ENCODE measurements around the gene TGFBRAP1. TPM values are rescaled to one million over a fixed set of nuclear protein-coding genes. Genes with fewer than 3 reads are reported as not detected.

The TGFBRAP1 gene
- total and polyA plus RNA-seq, 9 donors: 7.2 to 19.1 (median 16.4) TPM

- TF ChIP-seq EP300 (IDR thresholded peaks at IDR 0.05): no peak
- intact Hi-C loops (cut with DNase I): loop anchor here in 1 of 4 donors (2.0 kb wide), 1 partner anchor 42 kb away; no protein-coding TSS in a partner anchor
- Histone ChIP-seq H3K27me3 (no peaks in the 10 kb centered on the region), H3K27ac (no peak overlapping the region), H3K4me1 (ENCODE audit: insufficient read depth) (no peaks in the 10 kb centered on the region), H3K36me3 (no peaks in the 10 kb centered on the region), H3K4me3 (no peak overlapping the region), H3K9me3 (no peaks in the 10 kb centered on the region)
- no peak for DNase-seq
- WGBS, 3 donors: 47 to 70% (median 63%) methylated on average over 3 of the region's 3 CpGs
These were observed 85.1 kb downstream of the TGFBRAP1 start for GRCh38 chr2:105244451-105244850.

- intact Hi-C loops (cut with DNase I): loop anchor here in 1 of 4 donors (2.0 kb wide), 1 partner anchor 43 kb away; no protein-coding TSS in a partner anchor
These were observed 85.6 kb downstream of the TGFBRAP1 start for GRCh38 chr2:105243961-105244360.

GRCh38 chr2:105242286-105242993, 87.1 kb downstream of the TGFBRAP1 start:
- Histone ChIP-seq H3K9me3 (no peaks in the 10 kb centered on the region), H3K27me3 (no peaks in the 10 kb centered on the region), H3K4me1 (ENCODE audit: insufficient read depth) (no peaks in the 10 kb centered on the region), H3K36me3 (no peaks in the 10 kb centered on the region), H3K27ac (no peak overlapping the region), H3K4me3 (no peak overlapping the region)
- WGBS, 3 donors: 96 to 97% (median 96%) methylated on average over 50 of the region's 50 CpGs
- TF ChIP-seq EP300 (IDR thresholded peaks at IDR 0.05) (no peak), POLR2A (IDR thresholded peaks at IDR 0.05) (no peak), CTCF (IDR thresholded peaks at IDR 0.05) (no peak)
- no peak for DNase-seq
- intact Hi-C loops (cut with DNase I): no loop called here

More at GRCh38 chr2:105243961-105244360, 85.6 kb downstream of the TGFBRAP1 start:
- Histone ChIP-seq H3K4me3 (no peak overlapping the region), H3K27ac (no peak overlapping the region), H3K9me3 (no peaks in the 10 kb centered on the region), H3K27me3 (no peaks in the 10 kb centered on the region), H3K4me1 (ENCODE audit: insufficient read depth) (no peaks in the 10 kb centered on the region), H3K36me3 (no peaks in the 10 kb centered on the region)
- no peak for TF ChIP-seq CTCF (IDR thresholded peaks at IDR 0.05)
- no peak for TF ChIP-seq POLR2A (IDR thresholded peaks at IDR 0.05)
- no peak for TF ChIP-seq EP300 (IDR thresholded peaks at IDR 0.05)
- WGBS, 3 donors: 60 to 67% (median 61%) methylated on average over 5 of the region's 5 CpGs
- no peak for DNase-seq

GRCh38 chr2:105241443-105241842, 88.1 kb downstream of the TGFBRAP1 start, which contains the start of gene GPR45:
Gene GPR45 (plus strand): TSS chr2:105241743. CDS start chr2:105241859, 116 bp downstream.
- no peak for DNase-seq
- no peaks in the 10 kb centered on the region for H3K27me3 ChIP-seq
- no peak within 1 kb of the TSS for H3K4me3 ChIP-seq
- H3K36me3 ChIP-seq: no peaks in the 10 kb centered on the region
- TF ChIP-seq POLR2A (IDR thresholded peaks at IDR 0.05) (no peak), EP300 (IDR thresholded peaks at IDR 0.05) (no peak), CTCF (IDR thresholded peaks at IDR 0.05) (no peak)
- intact Hi-C loops (cut with DNase I): no loop called here
- 80 to 82% (median 81%) methylated on average over 10 of the region's 10 CpGs for WGBS, 3 donors
- H3K27ac ChIP-seq: no peak within 1 kb of the TSS
- no peaks in the 10 kb centered on the region for H3K9me3 ChIP-seq
- no peaks in the 10 kb centered on the region for H3K4me1 ChIP-seq (ENCODE audit: insufficient read depth)

GRCh38 chr2:105239924-105240323, 89.6 kb downstream of the TGFBRAP1 start:
- Histone ChIP-seq H3K4me3 (no peak overlapping the region), H3K27me3 (no peaks in the 10 kb centered on the region), H3K9me3 (no peaks in the 10 kb centered on the region), H3K36me3 (no peaks in the 10 kb centered on the region), H3K27ac (no peak overlapping the region), H3K4me1 (ENCODE audit: insufficient read depth) (no peaks in the 10 kb centered on the region)
- DNase-seq: no peak
- TF ChIP-seq EP300 (IDR thresholded peaks at IDR 0.05) (no peak), CTCF (IDR thresholded peaks at IDR 0.05) (no peak), POLR2A (IDR thresholded peaks at IDR 0.05) (no peak)
- 33 to 42% (median 40%) methylated on average over 2 of the region's 2 CpGs for WGBS, 3 donors
- intact Hi-C loops (cut with DNase I): loop anchor here (5.0 to 10.0 kb wide), 3 partner anchors 123 to 128 kb away; no protein-coding TSS in a partner anchor
